Vagina (tissue), 2 donors: ENCODE data around the gene DYNC2I2. TPM values are rescaled to one million over a fixed set of nuclear protein-coding genes. Genes with fewer than 3 reads are reported as not detected.
"Not testable (repeated sequence)": the region's sequence is repeated elsewhere in the genome, so short reads cannot be mapped to it uniquely, and the experiment has no call there.

ENCODE experiments used
- DNase-seq, 2 donors: peaks; one replicate each; pipeline ENCODE4 v3.0.0-alpha.2; 2017; ENCODE audit errors: extremely low spot score in 2 of 2
- H3K27ac ChIP-seq: fragments of 200-600 bp; sonication (generic); one replicate; pipeline ENCODE4 v1.5.1; 2019
- H3K27me3 ChIP-seq: fragments of 200-600 bp; sonication (generic); one replicate; pipeline ENCODE4 v1.5.1; 2019
- H3K36me3 ChIP-seq, 2 donors: fragments of 200-600 bp; sonication (generic); one replicate each; pipeline ENCODE4 v1.5.1; 2017 to 2019
- H3K4me1 ChIP-seq: fragments of 200-600 bp; sonication (generic); one replicate; pipeline ENCODE4 v1.5.1; 2019
- H3K4me3 ChIP-seq, 2 donors: fragments of 200-600 bp; sonication (generic); 1 replicate in 1 of 2; 2 replicates in 1 of 2; pipeline ENCODE4 v1.5.1; 2016 to 2019
- H3K9me3 ChIP-seq: fragments of 200-600 bp; sonication (generic); one replicate; pipeline ENCODE4 v1.5.1; 2019
- POLR2A ChIP-seq, 2 donors: fragments of 450-650 bp; IDR thresholded peaks; one replicate each; pipeline ENCODE4 v1.6.1; 2017; ENCODE audit warnings: antibody characterized with exemption in 2 of 2, mild to moderate bottlenecking in 2 of 2, moderate library complexity in 2 of 2
- POLR2AphosphoS5 ChIP-seq, 2 donors: sonication (generic); formaldehyde crosslinking; IDR thresholded peaks; one replicate each; pipeline ENCODE4 v1.9.0; 2017; ENCODE audit warnings: antibody characterized with exemption in 2 of 2, mild to moderate bottlenecking in 2 of 2, low read depth in 1 of 2; ENCODE audit not compliant: insufficient read depth in 1 of 2
- intact Hi-C: fragments of 100-400 bp; cut with DNase I; formaldehyde crosslinking; loops from one replicate; pipeline ENCODE4 v1.15.1; 2023
- total RNA-seq: library from RNA; depleted of rRNA; stranded (reverse); fragments of >200 nt; gene quantifications from one replicate; pipeline ENCODE4 v1.2.3, GENCODE V29; 2016
- TF ChIP-seq, protein P1 (sequence below), 3 experiments: fragments of 450-650 bp in 2 of 3; fragments of 200-600 bp in 1 of 3; sonication (generic) in 1 of 3; IDR thresholded peaks; one replicate each; pipeline ENCODE4 v1.5.1; 2017 to 2019; ENCODE audit warnings: antibody characterized with exemption in 3 of 3, mild to moderate bottlenecking in 2 of 3, moderate library complexity in 2 of 3

DYNC2I2 gene
- total RNA-seq, 1 donor from 2014 or later, result 46.9 TPM

DNA sequence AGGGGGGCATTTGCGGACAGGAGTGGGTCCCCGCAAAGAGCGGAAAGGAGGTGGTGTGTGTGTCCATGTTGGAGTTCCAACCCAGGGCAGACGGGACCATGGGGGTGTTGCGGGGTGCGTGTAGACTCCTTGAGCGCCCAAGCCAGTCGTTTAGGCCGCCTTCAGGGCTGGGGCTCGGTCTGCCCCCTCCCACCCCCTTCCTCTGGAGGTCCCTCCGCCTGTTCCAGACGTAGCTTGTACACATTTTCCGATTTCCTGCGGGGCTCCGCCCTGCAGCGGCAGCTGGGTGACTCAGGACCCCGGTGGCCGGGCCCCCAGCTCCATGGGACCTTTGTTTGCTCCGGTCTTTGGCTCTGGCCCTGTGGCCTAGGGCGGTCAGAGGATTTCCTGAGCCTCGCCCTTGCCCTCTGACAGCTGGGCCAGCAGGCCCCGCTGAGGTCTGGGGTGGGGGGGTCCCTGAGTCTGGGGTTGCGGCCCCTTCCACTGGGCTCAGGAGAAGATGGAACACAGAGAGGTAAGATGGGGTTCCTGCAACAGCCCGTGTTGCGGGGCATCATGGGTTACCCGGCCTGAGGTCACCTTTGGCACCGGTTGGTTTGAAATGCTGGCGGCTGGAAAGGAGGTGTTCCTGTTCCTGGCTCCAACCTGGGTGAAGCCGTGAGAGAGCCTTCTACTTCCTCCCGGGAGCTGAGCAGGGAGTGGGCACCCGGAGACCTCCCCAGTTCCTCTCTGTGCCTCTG, 47.1 kb upstream of the DYNC2I2 start:
- intact Hi-C loops, result no loop called here
- Histone ChIP-seq H3K27me3 (no peaks in the 10 kb centered on the region), H3K36me3 (no peaks in the 10 kb centered on the region), H3K27ac (peak overlapping the region; percentile 71), H3K4me3 (peak overlapping the region; percentile 68 to 94), H3K9me3 (no peaks in the 10 kb centered on the region), H3K4me1 (peaks cover 16% of the 10 kb centered on the region)
- TF ChIP-seq, protein P1, sequence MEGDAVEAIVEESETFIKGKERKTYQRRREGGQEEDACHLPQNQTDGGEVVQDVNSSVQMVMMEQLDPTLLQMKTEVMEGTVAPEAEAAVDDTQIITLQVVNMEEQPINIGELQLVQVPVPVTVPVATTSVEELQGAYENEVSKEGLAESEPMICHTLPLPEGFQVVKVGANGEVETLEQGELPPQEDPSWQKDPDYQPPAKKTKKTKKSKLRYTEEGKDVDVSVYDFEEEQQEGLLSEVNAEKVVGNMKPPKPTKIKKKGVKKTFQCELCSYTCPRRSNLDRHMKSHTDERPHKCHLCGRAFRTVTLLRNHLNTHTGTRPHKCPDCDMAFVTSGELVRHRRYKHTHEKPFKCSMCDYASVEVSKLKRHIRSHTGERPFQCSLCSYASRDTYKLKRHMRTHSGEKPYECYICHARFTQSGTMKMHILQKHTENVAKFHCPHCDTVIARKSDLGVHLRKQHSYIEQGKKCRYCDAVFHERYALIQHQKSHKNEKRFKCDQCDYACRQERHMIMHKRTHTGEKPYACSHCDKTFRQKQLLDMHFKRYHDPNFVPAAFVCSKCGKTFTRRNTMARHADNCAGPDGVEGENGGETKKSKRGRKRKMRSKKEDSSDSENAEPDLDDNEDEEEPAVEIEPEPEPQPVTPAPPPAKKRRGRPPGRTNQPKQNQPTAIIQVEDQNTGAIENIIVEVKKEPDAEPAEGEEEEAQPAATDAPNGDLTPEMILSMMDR (IDR thresholded peaks at IDR 0.05), result no peak
- TF ChIP-seq POLR2AphosphoS5 (IDR thresholded peaks at IDR 0.05; ENCODE audit: insufficient read depth in 1 of 2, low read depth in 1 of 2), result peak in 1 of 2 donors; percentile 55
- DNase-seq, result no peak

DNA sequence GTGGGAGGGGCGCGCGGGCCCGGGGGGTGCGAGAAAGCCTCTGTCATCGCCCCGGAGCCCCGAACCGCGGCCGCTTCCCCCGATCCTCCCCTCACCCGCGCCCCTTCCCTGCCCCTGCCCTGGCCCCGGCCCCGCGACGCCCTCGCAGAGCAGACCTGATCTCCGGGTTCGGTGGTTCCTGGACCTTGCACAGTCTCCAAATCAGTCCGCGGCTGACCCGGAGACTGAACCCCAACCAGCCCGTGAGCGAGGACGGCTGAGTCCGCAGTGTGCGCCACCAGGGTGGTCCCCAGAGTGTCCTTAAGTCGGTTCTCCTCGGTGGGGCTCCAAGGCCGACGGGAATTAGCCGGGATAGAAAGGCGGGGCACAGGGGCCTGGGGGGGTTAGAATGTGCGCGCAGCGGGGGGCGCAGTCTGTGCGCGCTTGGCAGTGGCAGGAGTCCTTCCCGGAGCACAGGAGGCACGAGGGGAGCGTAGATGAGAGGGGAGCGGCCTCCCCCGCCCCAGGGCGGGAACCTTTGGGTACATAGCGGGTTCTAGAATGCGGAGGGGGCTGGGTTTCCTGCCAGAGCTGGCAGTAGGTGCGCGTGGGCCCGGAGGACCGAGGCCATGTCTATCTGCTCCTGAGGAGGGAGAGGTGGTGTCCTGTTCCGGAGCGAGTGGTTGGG, 46.4 kb upstream of the DYNC2I2 start:
- no peak for DNase-seq
- Histone ChIP-seq H3K4me1 (peaks cover 16% of the 10 kb centered on the region), H3K4me3 (peak overlapping the region; percentile 68 to 94), H3K27ac (peak overlapping the region; percentile 71), H3K27me3 (no peaks in the 10 kb centered on the region), H3K36me3 (no peaks in the 10 kb centered on the region), H3K9me3 (no peaks in the 10 kb centered on the region)
- intact Hi-C loops, result no loop called here
- no peak for TF ChIP-seq POLR2A (IDR thresholded peaks at IDR 0.05)
- no peak for TF ChIP-seq POLR2AphosphoS5 (IDR thresholded peaks at IDR 0.05; ENCODE audit: insufficient read depth in 1 of 2, low read depth in 1 of 2)
- TF ChIP-seq, protein P1 (IDR thresholded peaks at IDR 0.05), result no peak

DNA sequence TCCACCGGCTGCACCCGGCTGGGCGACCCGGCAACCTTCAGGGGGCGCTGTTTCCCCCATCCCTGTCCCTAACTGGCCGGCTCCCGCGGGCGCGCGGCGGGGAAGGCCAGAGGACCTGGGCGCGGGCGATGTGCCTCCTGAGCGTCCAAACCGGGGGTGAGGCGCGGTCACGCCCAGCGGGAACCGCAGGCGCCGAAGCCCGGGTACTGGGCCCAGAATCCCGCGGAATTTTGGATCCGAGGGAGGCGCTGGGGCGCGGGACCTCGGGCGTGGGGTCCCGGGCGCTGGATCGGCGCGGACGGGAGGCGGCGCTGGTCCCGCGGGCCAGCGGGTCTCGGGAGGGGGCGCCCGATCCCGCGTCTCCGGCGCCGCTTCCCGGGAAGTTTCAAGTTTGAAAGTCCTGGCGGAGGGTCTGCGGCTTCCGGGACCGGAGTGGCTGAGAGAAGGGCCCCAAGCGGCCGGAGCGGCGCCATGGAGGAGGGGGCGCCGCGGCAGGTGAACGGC, 45.9 kb upstream of the DYNC2I2 start, which contains the start of gene PKN3:
PKN3 (plus strand) TSS at position 59 of the 504 bp plus-strand sequence; CDS start at position 472, 413 bp downstream.
- H3K27me3 ChIP-seq, result no peaks in the 10 kb centered on the region
- H3K9me3 ChIP-seq, result no peaks in the 10 kb centered on the region
- TF ChIP-seq, protein P1 (IDR thresholded peaks at IDR 0.05), result peak; percentile 57 to 98 (median 86)
- TF ChIP-seq POLR2A (IDR thresholded peaks at IDR 0.05), result no peak
- TF ChIP-seq POLR2AphosphoS5 (IDR thresholded peaks at IDR 0.05; ENCODE audit: insufficient read depth in 1 of 2, low read depth in 1 of 2), result peak in 1 of 2 donors; percentile 60
- H3K27ac ChIP-seq, result peak within 1 kb of the TSS; percentile 71
- no peaks in the 10 kb centered on the region for H3K36me3 ChIP-seq
- peak within 1 kb of the TSS; percentile 68 to 94 for H3K4me3 ChIP-seq
- intact Hi-C loops, result no loop called here
- no peak for DNase-seq
- H3K4me1 ChIP-seq, result peaks cover 16% of the 10 kb centered on the region

DNA sequence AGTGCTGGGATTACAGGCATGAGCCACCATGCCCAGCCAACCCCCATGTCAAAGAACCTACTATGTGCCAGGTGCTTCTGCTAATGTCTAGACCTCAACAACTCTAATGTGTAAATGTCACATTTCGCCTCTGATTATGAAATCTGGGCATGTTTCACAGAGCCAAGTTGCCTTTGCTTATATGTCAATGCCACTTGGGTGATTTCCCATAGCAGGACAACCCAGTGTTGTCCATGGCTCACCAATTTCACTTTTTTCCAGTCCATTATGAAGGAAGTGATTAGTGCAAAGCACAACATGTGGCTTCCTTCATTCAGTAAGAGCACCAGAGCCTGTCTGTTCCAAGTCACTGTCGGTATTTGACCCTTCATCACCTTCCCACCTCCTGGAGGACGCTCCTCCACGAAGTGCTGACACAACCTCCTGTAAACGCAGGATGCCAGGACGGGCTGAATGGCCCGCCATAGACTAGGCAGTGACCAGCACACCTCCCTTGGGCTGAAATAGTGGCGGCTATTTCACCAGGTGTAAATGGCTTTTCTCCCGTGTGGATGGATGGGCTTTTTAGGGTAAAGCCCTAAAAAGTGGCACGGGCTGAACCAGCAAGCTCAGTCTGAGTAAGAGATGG, 44.7 kb upstream of the DYNC2I2 start:
- H3K36me3 ChIP-seq, result peaks cover 0 to 2% of the 10 kb centered on the region in 2 donors
- H3K9me3 ChIP-seq, result no peaks in the 10 kb centered on the region
- peaks cover 16% of the 10 kb centered on the region for H3K4me1 ChIP-seq
- DNase-seq, result no peak
- no peak overlapping the region for H3K4me3 ChIP-seq
- H3K27me3 ChIP-seq, result no peaks in the 10 kb centered on the region
- intact Hi-C loops, result no loop called here
- no peak overlapping the region for H3K27ac ChIP-seq
- no peak for TF ChIP-seq POLR2A (IDR thresholded peaks at IDR 0.05)
- TF ChIP-seq POLR2AphosphoS5 (IDR thresholded peaks at IDR 0.05; ENCODE audit: insufficient read depth in 1 of 2, low read depth in 1 of 2), result no peak
- TF ChIP-seq, protein P1 (IDR thresholded peaks at IDR 0.05), result no peak

DNA sequence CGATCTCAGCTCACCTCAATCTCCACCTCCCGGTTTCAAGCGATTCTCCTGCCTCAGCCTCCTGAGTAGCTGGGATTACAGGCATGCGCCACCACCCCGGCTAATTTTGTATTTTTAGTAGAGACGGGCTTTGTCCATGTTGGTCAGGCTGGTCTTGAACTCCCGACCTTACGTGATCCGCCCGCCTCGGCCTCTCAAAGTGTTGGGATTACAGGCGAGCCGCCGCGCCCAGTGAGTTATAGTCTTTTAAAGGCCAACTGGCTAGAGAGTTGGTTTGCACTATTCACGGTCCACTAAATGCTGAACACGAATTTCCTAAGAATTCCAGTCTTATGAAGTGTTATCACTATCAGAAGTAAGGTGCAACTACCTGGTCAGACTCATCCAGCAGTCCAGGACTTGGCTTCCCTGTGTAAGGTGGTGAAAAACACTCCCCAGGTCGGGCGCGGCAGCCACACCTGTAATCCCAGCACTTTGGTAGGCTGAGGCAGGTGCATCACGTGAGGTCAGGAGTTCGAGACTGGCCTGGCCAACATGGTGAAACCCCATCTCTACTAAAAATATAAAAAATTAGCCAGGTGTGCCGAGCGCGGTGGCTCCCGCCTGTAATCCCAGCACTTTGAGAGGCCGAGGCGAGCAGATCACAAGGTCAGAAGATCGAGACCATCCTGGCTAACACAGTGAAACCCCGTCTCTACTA, 42.6 kb upstream of the DYNC2I2 start:
- DNase-seq, H3K27me3 ChIP-seq: not testable (repeated sequence)
- intact Hi-C loops, result loop anchor here (10.0 kb wide), 1 partner anchor 64 kb away; no protein-coding TSS in a partner anchor

More for the DNA sequence above, 42.6 kb upstream of the DYNC2I2 start:
- H3K4me1 ChIP-seq, result peaks cover 16% of the 10 kb centered on the region
- not testable (repeated sequence) for H3K4me3 ChIP-seq, H3K9me3 ChIP-seq, H3K27ac ChIP-seq
- H3K36me3 ChIP-seq, result peaks cover 0 to 21% of the 10 kb centered on the region in 2 donors
